GM19467 (cell line): ENCODE measurements around the gene ZFAND6.

ENCODE experiments used
- ATAC-seq: cut with Tn5 transposase; IDR thresholded peaks from one replicate; pipeline ENCODE4 v1.9.1; 2021; ENCODE audit warnings: mild to moderate bottlenecking, moderate library complexity; ENCODE audit not compliant: unreplicated experiment

ZFAND6 gene

DNA sequence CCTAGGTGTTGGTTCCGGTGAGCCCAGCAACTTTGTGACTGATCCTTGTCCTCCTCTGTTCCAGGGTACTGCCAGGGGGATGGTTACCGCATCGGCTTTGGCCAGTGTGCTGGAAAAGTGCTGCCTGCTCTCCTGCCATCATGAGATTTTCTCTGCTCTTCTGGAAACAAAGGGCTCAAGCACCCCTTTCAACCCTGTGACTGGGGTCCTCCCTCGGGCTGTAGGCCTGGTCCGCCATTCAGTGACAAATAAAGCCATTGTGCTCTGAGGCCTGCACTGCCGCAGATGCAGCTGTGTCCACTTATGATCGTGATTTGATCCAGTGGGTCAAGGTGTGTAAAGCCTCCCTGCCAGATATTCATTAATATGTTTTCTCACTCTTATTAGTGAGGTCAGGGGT lies 126.6 kb downstream of the ZFAND6 start:
- ATAC-seq: no peak

DNA sequence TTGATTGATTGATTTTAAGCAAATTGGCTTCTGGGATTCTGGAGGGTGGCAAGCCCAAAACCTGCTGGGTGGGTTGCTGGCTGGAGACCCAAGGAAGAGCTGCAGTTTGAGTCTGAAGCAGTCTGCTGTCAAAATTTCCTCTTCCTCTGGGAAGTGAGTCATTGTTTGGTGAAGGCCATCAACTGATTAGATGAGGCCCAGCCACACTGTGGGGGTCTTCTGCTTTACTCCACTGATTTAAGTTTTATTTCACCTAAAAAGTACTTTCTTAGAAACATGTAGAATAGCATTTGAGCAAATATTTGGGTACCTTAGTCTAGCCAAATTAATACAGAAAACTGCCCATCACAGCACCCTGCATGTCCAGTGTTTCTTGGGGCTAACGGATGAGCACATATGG lies 127.1 kb downstream of the ZFAND6 start:
- ATAC-seq: no peak
